Type B pancreatic cell (in vitro differentiated cells): ENCODE results near the gene KRT86. TPM values are rescaled to one million over a fixed set of nuclear protein-coding genes. Genes with fewer than 3 reads are reported as not detected.
A peak's percentile ranks its signal among the peaks of the same experiment; 100 is the strongest.
"Not testable (repeated sequence)": the region's sequence is repeated elsewhere in the genome, so short reads cannot be mapped to it uniquely, and the experiment has no call there.

Source experiments
- DNase-seq: peaks from one replicate; pipeline ENCODE4 v3.0.0; 2021; ENCODE audit warnings: mixed read lengths; ENCODE audit not compliant: unreplicated experiment; ENCODE audit errors: extremely low spot score
- H3K27ac Mint-ChIP-seq: 2 replicates; pipeline ENCODE4 v1.8.0; 2021; ENCODE audit warnings: mild to moderate bottlenecking, mixed read lengths
- H3K27me3 Mint-ChIP-seq: 2 replicates; pipeline ENCODE4 v1.8.0; 2021; ENCODE audit warnings: mixed read lengths
- H3K36me3 Mint-ChIP-seq: 2 replicates; pipeline ENCODE4 v1.8.0; 2021; ENCODE audit warnings: mixed read lengths
- H3K4me1 Mint-ChIP-seq: one replicate; pipeline ENCODE4 v1.8.0; 2021; ENCODE audit warnings: mixed read lengths; ENCODE audit not compliant: unreplicated experiment
- H3K4me3 Mint-ChIP-seq: 2 replicates; pipeline ENCODE4 v1.8.0; 2021; ENCODE audit warnings: mild to moderate bottlenecking, mixed read lengths
- H3K9me3 Mint-ChIP-seq: 2 replicates; pipeline ENCODE4 v1.8.0; 2021; ENCODE audit warnings: mixed read lengths
- CTCF ChIP-seq: fragments of 200-600 bp; sonication (generic); conservative IDR thresholded peaks from 2 replicates; pipeline ENCODE4 v1.5.0; 2021; ENCODE audit warnings: antibody characterized with exemption, mild to moderate bottlenecking
- total RNA-seq: library from RNA; stranded (reverse); gene quantifications from 2 replicates; pipeline ENCODE4 v1.2.1, GENCODE V29; 2021; ENCODE audit warnings: low replicate concordance

KRT86 gene
- total RNA-seq, 1 donor from 2014 or later = 0.14 TPM

- Mint-ChIP-seq H3K27me3 (peaks cover 27% of the 10 kb centered on the region), H3K36me3 (no peaks in the 10 kb centered on the region), H3K4me1 (peaks cover 22% of the 10 kb centered on the region), H3K27ac (peak overlapping the region; percentile 91), H3K4me3 (peak overlapping the region; percentile 29), H3K9me3 (no peaks in the 10 kb centered on the region)
- no peak for TF ChIP-seq CTCF
- peak; percentile 57 for DNase-seq
Measured at GRCh38 chr12:52280319-52280795, 5.9 kb downstream of the KRT86 start.

GRCh38 chr12:52280796-52281560, 6.5 kb downstream of the KRT86 start:
- Mint-ChIP-seq H3K4me3 (no peak overlapping the region), H3K27ac (peak overlapping the region; percentile 91), H3K36me3 (no peaks in the 10 kb centered on the region), H3K4me1 (peaks cover 22% of the 10 kb centered on the region), H3K9me3 (no peaks in the 10 kb centered on the region), H3K27me3 (peaks cover 26% of the 10 kb centered on the region)
- peak; percentile 60 for DNase-seq
- TF ChIP-seq CTCF = no peak

- H3K9me3 Mint-ChIP-seq = no peaks in the 10 kb centered on the region
- H3K36me3 Mint-ChIP-seq = no peaks in the 10 kb centered on the region
- peaks cover 4% of the 10 kb centered on the region for H3K27me3 Mint-ChIP-seq
- TF ChIP-seq CTCF = no peak
- no peak overlapping the region for H3K27ac Mint-ChIP-seq
- peaks cover 16% of the 10 kb centered on the region for H3K4me1 Mint-ChIP-seq
- DNase-seq = peak; percentile 15
- no peak overlapping the region for H3K4me3 Mint-ChIP-seq
Measured at GRCh38 chr12:52284562-52285171, 10.2 kb downstream of the KRT86 start.

GRCh38 chr12:52285172-52285745, 10.8 kb downstream of the KRT86 start:
- Mint-ChIP-seq H3K4me1 (peaks cover 10% of the 10 kb centered on the region), H3K4me3 (no peak overlapping the region), H3K27me3 (no peaks in the 10 kb centered on the region), H3K9me3 (no peaks in the 10 kb centered on the region), H3K36me3 (no peaks in the 10 kb centered on the region), H3K27ac (no peak overlapping the region)
- no peak for DNase-seq
- no peak for TF ChIP-seq CTCF

GRCh38 chr12:52285851-52286530, 11.5 kb downstream of the KRT86 start:
- Mint-ChIP-seq H3K4me1 (peaks cover 3% of the 10 kb centered on the region), H3K9me3 (no peaks in the 10 kb centered on the region)
- TF ChIP-seq CTCF = no peak

GRCh38 chr12:52286857-52287785, 12.7 kb downstream of the KRT86 start:
- not testable (repeated sequence) for H3K9me3 Mint-ChIP-seq, H3K36me3 Mint-ChIP-seq, H3K27me3 Mint-ChIP-seq, H3K27ac Mint-ChIP-seq, H3K4me3 Mint-ChIP-seq, H3K4me1 Mint-ChIP-seq
- peak; percentile 36 for DNase-seq

More at GRCh38 chr12:52285851-52286530, 11.5 kb downstream of the KRT86 start:
- Mint-ChIP-seq H3K4me3 (no peak overlapping the region), H3K27me3 (no peaks in the 10 kb centered on the region), H3K27ac (no peak overlapping the region), H3K36me3 (no peaks in the 10 kb centered on the region)
- DNase-seq = peak; percentile 60
